SK-N-SH treated with all-trans-retinoic acid at 6 μM for 48 hours (cell line): ENCODE data around the gene ZBTB16.

Experiments used
- ATAC-seq: fragments of 200-7000 bp; cut with Tn5 transposase; 3 replicates; pipeline ENCODE4 v1.9.1; 2020; ENCODE audit warnings: mild to moderate bottlenecking, moderate library complexity
- ARNTL ChIP-seq: fragments of 450-650 bp; formaldehyde crosslinking; IDR thresholded peaks from 2 replicates; pipeline ENCODE4 v1.5.0; 2020; ENCODE audit warnings: low read depth, mild to moderate bottlenecking, moderate library complexity, borderline replicate concordance
- BACH2 ChIP-seq: fragments of 250-450 bp; sonication (Bioruptor Pico); IDR thresholded peaks from 2 replicates; pipeline ENCODE4 v1.9.0; 2021; ENCODE audit warnings: mild to moderate bottlenecking, borderline replicate concordance
- CREB5 ChIP-seq: fragments of 250-450 bp; sonication (Bioruptor Pico); IDR thresholded peaks from 2 replicates; pipeline ENCODE4 v1.5.1; 2020; ENCODE audit warnings: low read depth, mild to moderate bottlenecking, moderate library complexity
- ESRRG ChIP-seq: fragments of 250-450 bp; sonication (Bioruptor Pico); IDR thresholded peaks from 2 replicates; pipeline ENCODE4 v1.6.1; 2021; ENCODE audit warnings: mild to moderate bottlenecking
- ISL1 ChIP-seq: fragments of 250-450 bp; sonication (Bioruptor Pico); IDR thresholded peaks from 2 replicates; pipeline ENCODE4 v2.1.2; 2022; ENCODE audit warnings: mild to moderate bottlenecking, moderate library complexity
- OSR1 ChIP-seq: fragments of 250-450 bp; sonication (Bioruptor Pico); IDR thresholded peaks from 2 replicates; pipeline ENCODE4 v1.8.0; 2022; ENCODE audit warnings: moderate library complexity, mild to moderate bottlenecking, inconsistent platforms
- PATZ1 ChIP-seq: fragments of 250-450 bp; sonication (Bioruptor Pico); IDR thresholded peaks from 2 replicates; pipeline ENCODE4 v1.8.0; 2020; ENCODE audit warnings: mild to moderate bottlenecking, moderate library complexity, borderline replicate concordance
- POU6F1 ChIP-seq: fragments of 250-450 bp; sonication (Bioruptor Pico); IDR thresholded peaks from 2 replicates; pipeline ENCODE4 v1.8.0; 2021; ENCODE audit warnings: low read depth, mild to moderate bottlenecking, moderate library complexity, borderline replicate concordance
- RARB ChIP-seq: fragments of 250-450 bp; sonication (Bioruptor Pico); IDR thresholded peaks from 2 replicates; pipeline ENCODE4 v1.8.0; 2021; ENCODE audit warnings: mild to moderate bottlenecking, moderate library complexity
- TOX ChIP-seq: fragments of 250-450 bp; sonication (Bioruptor Pico); IDR thresholded peaks from 2 replicates; pipeline ENCODE4 v1.8.0; 2021; ENCODE audit warnings: mild to moderate bottlenecking, moderate library complexity, borderline replicate concordance
- TSHZ2 ChIP-seq: fragments of 250-450 bp; sonication (Bioruptor Pico); IDR thresholded peaks from 2 replicates; pipeline ENCODE4 v1.5.0; 2020; ENCODE audit warnings: mild to moderate bottlenecking, moderate library complexity
- ZC3H10 ChIP-seq: fragments of 250-450 bp; sonication (Bioruptor Pico); IDR thresholded peaks from 2 replicates; pipeline ENCODE4 v1.5.1; 2021; ENCODE audit warnings: mild to moderate bottlenecking, moderate library complexity
- ZFP30 ChIP-seq: fragments of 450-650 bp; formaldehyde crosslinking; IDR thresholded peaks from 2 replicates; pipeline ENCODE4 v1.5.0; 2022; ENCODE audit warnings: mild to moderate bottlenecking, moderate library complexity
- ZNF70 ChIP-seq: fragments of 450-650 bp; formaldehyde crosslinking; IDR thresholded peaks from 2 replicates; pipeline ENCODE4 v1.5.0; 2020; ENCODE audit warnings: mild to moderate bottlenecking, moderate library complexity
- ZNF8 ChIP-seq: fragments of 450-650 bp; formaldehyde crosslinking; IDR thresholded peaks from 2 replicates; pipeline ENCODE4 v1.5.0; 2020; ENCODE audit warnings: mild to moderate bottlenecking, moderate library complexity

ZBTB16 gene

GRCh38 chr11:114273071-114273470 lies 213.6 kb downstream of the ZBTB16 start (continued):
- TF ChIP-seq TSHZ2 (CRISPR knock-in tag) (no peak), ZC3H10 (no peak), ARNTL (CRISPR knock-in tag) (no peak), BACH2 (CRISPR knock-in tag) (no peak)

GRCh38 chr11:114273890-114274635 lies 214.6 kb downstream of the ZBTB16 start:
- TF ChIP-seq POU6F1 (CRISPR knock-in tag) (no peak), OSR1 (CRISPR knock-in tag) (no peak), RARB (CRISPR knock-in tag) (no peak), CREB5 (CRISPR knock-in tag) (no peak)
- ATAC-seq, result no peak

GRCh38 chr11:114274637-114275036 lies 215.1 kb downstream of the ZBTB16 start:
- ATAC-seq, result no peak
- TF ChIP-seq ZNF70 (CRISPR knock-in tag) (no peak), ZNF8 (CRISPR knock-in tag) (no peak), ZC3H10 (no peak), TOX (no peak), PATZ1 (CRISPR knock-in tag) (no peak), POU6F1 (CRISPR knock-in tag) (no peak), ISL1 (CRISPR knock-in tag) (no peak), ZFP30 (CRISPR knock-in tag) (no peak), TSHZ2 (CRISPR knock-in tag) (no peak), BACH2 (CRISPR knock-in tag) (no peak), ESRRG (CRISPR knock-in tag) (no peak)
